Spleen (tissue), 11 donors: Measurements from ENCODE around the gene ALDH2. TPM values are rescaled to one million over a fixed set of nuclear protein-coding genes. Genes with fewer than 3 reads are reported as not detected.
"Not testable (repeated sequence)": the region's sequence is repeated elsewhere in the genome, so short reads cannot be mapped to it uniquely, and the experiment has no call there.

Experiments
- DNase-seq: peaks from one replicate; pipeline ENCODE4 v3.0.0-alpha.2; 2020
- H3K27ac ChIP-seq, 8 donors: fragments of 200-600 bp; sonication (generic) in 7 of 8; 1 replicate in 4 of 8; 2 replicates in 4 of 8; pipeline versions ENCODE4 v1.5.0 to v1.8.0; 2016 to 2021; ENCODE audit warnings: inconsistent platforms in 4 of 8, mild to moderate bottlenecking in 4 of 8, moderate library complexity in 1 of 8
- H3K27me3 ChIP-seq, 7 donors: fragments of 200-600 bp; sonication (generic) in 6 of 7; replicated peaks in 1 of 7; 1 replicate in 4 of 7; 2 replicates in 3 of 7; pipeline versions ENCODE4 v1.5.0 to v1.8.0; 2016 to 2021; ENCODE audit warnings: inconsistent platforms in 3 of 7, mild to moderate bottlenecking in 1 of 7
- H3K36me3 ChIP-seq, 6 donors: fragments of 200-600 bp; sonication (generic) in 5 of 6; 1 replicate in 4 of 6; 2 replicates in 2 of 6; pipeline versions ENCODE4 v1.5.0 to v1.8.0; 2016 to 2021; ENCODE audit warnings: inconsistent platforms in 2 of 6
- H3K4me1 ChIP-seq, 6 donors: fragments of 200-600 bp; sonication (generic) in 5 of 6; 1 replicate in 3 of 6; 2 replicates in 3 of 6; pipeline versions ENCODE4 v1.5.0 to v1.8.0; 2016 to 2021; ENCODE audit warnings: inconsistent platforms in 3 of 6
- H3K4me3 ChIP-seq, 8 donors: fragments of 200-600 bp; sonication (generic) in 7 of 8; 1 replicate in 4 of 8; 2 replicates in 4 of 8; pipeline versions ENCODE4 v1.5.0 to v1.8.0; 2016 to 2021; ENCODE audit warnings: inconsistent platforms in 4 of 8, mild to moderate bottlenecking in 4 of 8, moderate library complexity in 2 of 8
- H3K9me3 ChIP-seq, 8 donors: fragments of 200-600 bp; sonication (generic) in 7 of 8; 1 replicate in 4 of 8; 2 replicates in 4 of 8; pipeline versions ENCODE4 v1.5.0 to v1.8.0; 2016 to 2021; ENCODE audit warnings: inconsistent platforms in 4 of 8
- CTCF ChIP-seq, 11 experiments: fragments of 200-600 bp in 7 of 11; fragments of 450-650 bp in 4 of 11; sonication (generic) in 4 of 11; IDR thresholded peaks in 8 of 11; conservative IDR thresholded peaks in 3 of 11; 1 replicate in 7 of 11; 2 replicates in 4 of 11; pipeline versions ENCODE4 v1.4.0 to v1.8.0; 2016 to 2021; ENCODE audit warnings: antibody characterized with exemption in 11 of 11, inconsistent platforms in 4 of 11, mild to moderate bottlenecking in 1 of 11
- POLR2A ChIP-seq, 3 donors: fragments of 450-650 bp; IDR thresholded peaks; one replicate each; pipeline ENCODE4 v1.5.1; 2017; ENCODE audit warnings: antibody characterized with exemption in 3 of 3, mild to moderate bottlenecking in 1 of 3
- POLR2AphosphoS5 ChIP-seq, 3 donors: sonication (generic); formaldehyde crosslinking; IDR thresholded peaks; one replicate each; pipeline ENCODE4 v1.5.1; 2017; ENCODE audit warnings: antibody characterized with exemption in 3 of 3
- WGBS, 5 donors: extraction: QIAGEN DNeasy Blood & Tissue Kit in 3 of 5; methylation state at CpG; one replicate each; pipeline versions ENCODE4 v1.1.5 to v1.1.7; 2013 to 2018; 5-methylcytosine and 5-hydroxymethylcytosine counted together
- intact Hi-C: fragments of 100-400 bp; cut with DNase I; formaldehyde crosslinking; loops from one replicate; pipeline ENCODE4 v1.15.0; 2023; ENCODE audit warnings: low total_unique reads
- polyA plus RNA-seq, 3 donors: library from polyadenylated mRNA; stranded (reverse); fragments of 200-250 nt; gene quantifications; one replicate each; pipeline ENCODE4 v1.2.1, GENCODE V29; 2013
- total RNA-seq, 7 donors: library from RNA; depleted of rRNA in 3 of 7; stranded (reverse); fragments of >200 nt in 3 of 7; fragmentation: NEBNext Ultra II Directional in 4 of 7; extraction: Animal tissue kit (Norgen Biotek cat#: 25700) in 4 of 7; gene quantifications; one replicate each; pipeline versions ENCODE4 v1.1.0 to v1.2.1, GENCODE V29; 2016 to 2021
- donor health status: healthy with polysubstance abuse.
- donor health status: DM: no; HTN: no; CAD: no; lungs with moderate emphysema.
- donor health status: DM: no; HTN: no; CAD: no.
- donor health status: Bipolar disorder and iron deficiency.
- donor health status: healthy.
- donor health status: DM: no; HTN: no; CAD: no.
- donor health status: DM: yes; HTN: yes; CAD: no.

ALDH2 gene
- total and polyA plus RNA-seq, 10 donors: 30.8 to 78.9 (median 47.5) TPM

GRCh38 chr12:111728795-111729194 lies 37.9 kb upstream of the ALDH2 start:
- H3K4me1 ChIP-seq: no peaks in the 10 kb centered on the region
- H3K27ac ChIP-seq: no peak overlapping the region
- H3K36me3 ChIP-seq: peaks cover 0 to 100% (median 32%) of the 10 kb centered on the region in 6 donors
- no peak for TF ChIP-seq CTCF (IDR thresholded peaks at IDR 0.05 in 8 of 11, conservative IDR thresholded peaks at IDR 0.05 in 3 of 11)
- TF ChIP-seq POLR2AphosphoS5 (IDR thresholded peaks at IDR 0.05): no peak
- TF ChIP-seq POLR2A (IDR thresholded peaks at IDR 0.05): no peak
- H3K9me3 ChIP-seq: no peaks in the 10 kb centered on the region
- intact Hi-C loops: no loop called here
- DNase-seq: no peak
- H3K27me3 ChIP-seq: no peaks in the 10 kb centered on the region
- H3K4me3 ChIP-seq: no peak overlapping the region
- WGBS, 5 donors: 94 to 100% (median 100%) methylated on average over 2 of the region's 2 CpGs

GRCh38 chr12:111730420-111730819 lies 36.3 kb upstream of the ALDH2 start:
- no peaks in the 10 kb centered on the region for H3K9me3 ChIP-seq
- H3K27ac ChIP-seq: no peak overlapping the region
- 75 to 95% (median 84%) methylated on average over 9 of the region's 9 CpGs for WGBS, 5 donors
- intact Hi-C loops: no loop called here
- H3K4me1 ChIP-seq: no peaks in the 10 kb centered on the region
- no peaks in the 10 kb centered on the region for H3K27me3 ChIP-seq
- H3K36me3 ChIP-seq: peaks cover 0 to 100% (median 36%) of the 10 kb centered on the region in 6 donors
- no peak overlapping the region for H3K4me3 ChIP-seq
- DNase-seq: peak; percentile 8
- TF ChIP-seq CTCF (IDR thresholded peaks at IDR 0.05 in 8 of 11, conservative IDR thresholded peaks at IDR 0.05 in 3 of 11) (no peak), POLR2A (IDR thresholded peaks at IDR 0.05) (no peak), POLR2AphosphoS5 (IDR thresholded peaks at IDR 0.05) (no peak)

GRCh38 chr12:111732786-111733185 lies 33.9 kb upstream of the ALDH2 start:
- H3K27me3 ChIP-seq: no peaks in the 10 kb centered on the region
- H3K4me3 ChIP-seq: no peak overlapping the region
- no peaks in the 10 kb centered on the region for H3K4me1 ChIP-seq
- intact Hi-C loops: no loop called here
- H3K9me3 ChIP-seq: no peaks in the 10 kb centered on the region
- peak; percentile 14 for DNase-seq
- TF ChIP-seq POLR2A (IDR thresholded peaks at IDR 0.05): no peak
- H3K36me3 ChIP-seq: peaks cover 0 to 100% (median 53%) of the 10 kb centered on the region in 6 donors
- 91 to 98% (median 93%) methylated on average over 4 of the region's 4 CpGs for WGBS, 5 donors
- no peak overlapping the region for H3K27ac ChIP-seq

- no peaks in the 10 kb centered on the region for H3K9me3 ChIP-seq
- intact Hi-C loops: no loop called here
- H3K27me3 ChIP-seq: no peaks in the 10 kb centered on the region
- H3K36me3 ChIP-seq: peaks cover 0 to 100% (median 55%) of the 10 kb centered on the region in 6 donors
- H3K4me1 ChIP-seq: no peaks in the 10 kb centered on the region
- no peak overlapping the region for H3K27ac ChIP-seq
- H3K4me3 ChIP-seq: no peak overlapping the region
- 87 to 93% (median 92%) methylated on average over 8 of the region's 8 CpGs for WGBS, 5 donors
- TF ChIP-seq CTCF (IDR thresholded peaks at IDR 0.05 in 8 of 11, conservative IDR thresholded peaks at IDR 0.05 in 3 of 11) (no peak), POLR2A (IDR thresholded peaks at IDR 0.05) (no peak), POLR2AphosphoS5 (IDR thresholded peaks at IDR 0.05) (no peak)
- peak; percentile 10 for DNase-seq
These were observed 33.3 kb upstream of the ALDH2 start for GRCh38 chr12:111733340-111733915.

GRCh38 chr12:111739524-111739923 lies 27.2 kb upstream of the ALDH2 start:
- WGBS, 5 donors: 91 to 98% (median 95%) methylated on average over 9 of the region's 9 CpGs
- DNase-seq: peak; percentile 9
- H3K4me1 ChIP-seq, H3K27ac ChIP-seq, H3K27me3 ChIP-seq, intact Hi-C loops, H3K4me3 ChIP-seq, H3K9me3 ChIP-seq: not testable (repeated sequence)
- peaks cover 0 to 78% (median 32%) of the 10 kb centered on the region in 6 donors for H3K36me3 ChIP-seq
